Stimulated activated CD4-positive, alpha-beta T cell treated with anti-CD3 and anti-CD28 coated beads, Interleukin-4, amount 100 ng/mL, for 4 hours (primary cell): ENCODE results near the gene ABCG8.

Experiments used
- DNase-seq, 2 experiments: peaks; one replicate each; pipeline ENCODE4 v3.0.0-alpha.2; 2020

Gene ABCG8

DNA sequence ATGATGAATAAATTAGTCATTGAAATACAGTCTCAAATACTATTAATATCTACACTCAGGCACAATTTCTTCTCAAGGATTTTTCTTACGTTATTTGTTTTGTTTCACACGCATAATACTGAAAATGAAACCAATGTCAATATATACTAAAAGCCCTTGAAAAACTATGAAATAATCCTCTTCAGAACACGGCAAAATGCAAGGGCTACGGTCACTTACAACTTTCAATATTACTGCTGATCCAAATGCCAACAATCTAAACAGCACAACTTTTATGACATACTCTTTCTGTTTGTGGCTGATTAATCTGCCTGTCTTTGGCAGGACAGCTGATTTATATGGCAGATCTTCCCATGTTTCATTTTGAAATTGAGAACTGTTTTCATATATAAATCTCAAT lies 88.7 kb downstream of the ABCG8 start:
- DNase-seq = no peak

DNA sequence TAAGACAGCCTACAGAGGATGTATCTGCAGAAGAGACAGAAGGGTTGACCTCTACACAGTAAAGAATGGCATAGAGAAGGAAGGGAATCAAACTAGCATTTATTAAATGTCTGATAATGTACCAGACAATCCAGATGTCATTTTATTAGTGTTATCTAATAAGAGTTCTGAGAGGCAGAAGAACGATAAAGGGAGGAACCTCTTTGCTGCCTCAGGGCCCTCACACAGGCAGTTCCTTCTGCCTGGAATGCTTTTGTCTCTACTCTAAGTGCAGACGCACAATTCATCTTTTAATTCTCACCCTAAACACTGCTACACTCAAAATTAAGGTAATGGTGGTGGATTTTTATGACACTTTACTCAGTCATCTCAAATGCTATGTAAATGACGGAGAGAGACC lies 92.5 kb downstream of the ABCG8 start:
- DNase-seq = no peak
